Heart left ventricle (tissue), 16 donors: ENCODE measurements around the gene AARSD1. TPM values are rescaled to one million over a fixed set of nuclear protein-coding genes. Genes with fewer than 3 reads are reported as not detected.

Experiments used
- ATAC-seq, 4 donors: fragments of 200-7000 bp; cut with Tn5 transposase; one replicate each; pipeline ENCODE4 v1.9.1; 2020 to 2022; ENCODE audit warnings: moderate library complexity in 4 of 4, mild to moderate bottlenecking in 3 of 4, moderate number of reproducible peaks in 1 of 4
- DNase-seq, 5 donors: peaks; one replicate each; pipeline ENCODE4 v3.0.0-alpha.2; 2020
- H3K27ac ChIP-seq, 12 donors: fragments of 200-600 bp; sonication (generic) in 4 of 12; one replicate each; pipeline versions ENCODE4 v1.5.0 to v1.8.0; 2016 to 2022; ENCODE audit warnings: mild to moderate bottlenecking in 2 of 12
- H3K27me3 ChIP-seq, 9 donors: fragments of 200-600 bp; sonication (generic) in 2 of 9; one replicate each; pipeline versions ENCODE4 v1.5.1 to v1.8.0; 2016 to 2022; ENCODE audit warnings: mild to moderate bottlenecking in 3 of 9
- H3K36me3 ChIP-seq, 9 donors: fragments of 200-600 bp; sonication (generic) in 2 of 9; one replicate each; pipeline versions ENCODE4 v1.5.0 to v1.8.0; 2018 to 2022; ENCODE audit warnings: mild to moderate bottlenecking in 2 of 9
- H3K4me1 ChIP-seq, 12 donors: fragments of 200-600 bp; sonication (generic) in 4 of 12; one replicate each; pipeline versions ENCODE4 v1.5.0 to v1.8.0; 2016 to 2022; ENCODE audit warnings: mild to moderate bottlenecking in 3 of 12
- H3K4me3 ChIP-seq, 12 donors: fragments of 200-600 bp; sonication (generic) in 4 of 12; one replicate each; pipeline versions ENCODE4 v1.5.0 to v1.8.0; 2017 to 2022; ENCODE audit warnings: mild to moderate bottlenecking in 9 of 12, moderate library complexity in 4 of 12
- H3K9me3 ChIP-seq, 12 donors: fragments of 200-600 bp; sonication (generic) in 4 of 12; one replicate each; pipeline versions ENCODE4 v1.5.0 to v1.8.0; 2016 to 2022; ENCODE audit warnings: mild to moderate bottlenecking in 1 of 12
- CTCF ChIP-seq, 12 donors: fragments of 200-600 bp; sonication (generic) in 4 of 12; IDR thresholded peaks; one replicate each; pipeline versions ENCODE4 v1.5.0 to v1.8.0; 2018 to 2022; ENCODE audit warnings: antibody characterized with exemption in 12 of 12, mild to moderate bottlenecking in 5 of 12
- POLR2A ChIP-seq, 2 donors: fragments of 450-650 bp; IDR thresholded peaks; one replicate each; pipeline ENCODE4 v1.6.1; 2017; ENCODE audit warnings: antibody characterized with exemption in 2 of 2, mild to moderate bottlenecking in 2 of 2, moderate library complexity in 2 of 2
- WGBS, 4 donors: extraction: QIAGEN DNeasy Blood & Tissue Kit in 2 of 4; methylation state at CpG; one replicate each; pipeline versions ENCODE4 v1.1.5 to v1.1.7; 2013 to 2018; 5-methylcytosine and 5-hydroxymethylcytosine counted together
- intact Hi-C, 10 donors: fragments of 100-400 bp; cut with DNase I; formaldehyde crosslinking; loops; one replicate each; pipeline versions ENCODE4 v1.11.1 to v1.14.2; 2022
- long read RNA-seq, 3 donors: library from polyadenylated mRNA; unstranded; transcript quantifications; one replicate each; pipeline ENCODE4 v2.0.0, GENCODE V29; 2020 to 2021
- polyA plus RNA-seq, 2 donors: library from polyadenylated mRNA; stranded (reverse); fragments of 200-250 nt; gene quantifications; one replicate each; pipeline ENCODE4 v1.2.3, GENCODE V29; 2013
- total RNA-seq, 9 donors: library from RNA; depleted of rRNA in 2 of 9; stranded (reverse); fragments of >200 nt in 2 of 9; fragmentation: NEBNext Ultra II Directional in 3 of 9; extraction: Animal tissue kit (Norgen Biotek cat#: 25700) in 3 of 9; gene quantifications; one replicate each; pipeline versions ENCODE4 v1.1.0 to v1.2.4, GENCODE V29; 2016 to 2023
- donor health status: ischemic (EF 13 %, LVEDD 7.1; RV severe dilation, severe dysfunction).
- donor health status: healthy with polysubstance abuse.
- donor health status: DM: no; HTN: yes; CAD: no.
- donor health status: DM: no; HTN: no; CAD: no.
- donor health status: ischemic (EF 25% LVEDD 6.9; RV normal size, moderate dysfunction).
- donor health status: ischemic (EF 25% LVEDD 5.7; RV mildly dilated, moderate dysfunction).
- donor health status: healthy.
- donor health status: DM: yes; HTN: yes; CAD: no.
- donor health status: ischemic (EF 35%, LVEDD 5.7; RV mildly dilated, moderate dysfunction).
- donor health status: nonischemic (EF 11% LVEDD 7.7; RV severe dilation, severe dysfunction).
- donor health status: DM: yes; HTN: yes; CAD: no.
- donor health status: PGD.
- donor health status: ischemic (EF 29% LVEDD 5.4; RV normal size, mild dysfunction).
- donor health status: nonischemic (EF 23%, LVEDD 6.1; RV moderate dilation, normal function).

The AARSD1 gene, protein sequence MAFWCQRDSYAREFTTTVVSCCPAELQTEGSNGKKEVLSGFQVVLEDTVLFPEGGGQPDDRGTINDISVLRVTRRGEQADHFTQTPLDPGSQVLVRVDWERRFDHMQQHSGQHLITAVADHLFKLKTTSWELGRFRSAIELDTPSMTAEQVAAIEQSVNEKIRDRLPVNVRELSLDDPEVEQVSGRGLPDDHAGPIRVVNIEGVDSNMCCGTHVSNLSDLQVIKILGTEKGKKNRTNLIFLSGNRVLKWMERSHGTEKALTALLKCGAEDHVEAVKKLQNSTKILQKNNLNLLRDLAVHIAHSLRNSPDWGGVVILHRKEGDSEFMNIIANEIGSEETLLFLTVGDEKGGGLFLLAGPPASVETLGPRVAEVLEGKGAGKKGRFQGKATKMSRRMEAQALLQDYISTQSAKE
- total RNA-seq, result 10 to 100 TPM; 19.5 to 33.3 (median 26.2) TPM
- 10 to 100 TPM; 45.5 to 66.3 TPM for polyA plus RNA-seq
- long read RNA-seq, donor 1, transcript AARSD1-202 (12 exons, 1,322 nt), result major isoform, 15 of 22 reads
- long read RNA-seq, donor 1, partial matches to known transcripts, result 2 of 22 reads
- long read RNA-seq, donor 1, other reads (novel, unspliced or antisense), result 4 of 22 reads
- long read RNA-seq, donor 2, transcript AARSD1-202 (12 exons, 1,322 nt), result major isoform, 51 of 69 reads
- long read RNA-seq, donor 2, partial matches to known transcripts, result 3 of 69 reads
- long read RNA-seq, donor 2, other reads (novel, unspliced or antisense), result 15 of 69 reads
- long read RNA-seq, donor 3, transcript AARSD1-202 (12 exons, 1,322 nt), result major isoform, 9 of 14 reads
- long read RNA-seq, donor 3, partial matches to known transcripts, result 0 of 14 reads
- long read RNA-seq, donor 3, other reads (novel, unspliced or antisense), result 5 of 14 reads

DNA sequence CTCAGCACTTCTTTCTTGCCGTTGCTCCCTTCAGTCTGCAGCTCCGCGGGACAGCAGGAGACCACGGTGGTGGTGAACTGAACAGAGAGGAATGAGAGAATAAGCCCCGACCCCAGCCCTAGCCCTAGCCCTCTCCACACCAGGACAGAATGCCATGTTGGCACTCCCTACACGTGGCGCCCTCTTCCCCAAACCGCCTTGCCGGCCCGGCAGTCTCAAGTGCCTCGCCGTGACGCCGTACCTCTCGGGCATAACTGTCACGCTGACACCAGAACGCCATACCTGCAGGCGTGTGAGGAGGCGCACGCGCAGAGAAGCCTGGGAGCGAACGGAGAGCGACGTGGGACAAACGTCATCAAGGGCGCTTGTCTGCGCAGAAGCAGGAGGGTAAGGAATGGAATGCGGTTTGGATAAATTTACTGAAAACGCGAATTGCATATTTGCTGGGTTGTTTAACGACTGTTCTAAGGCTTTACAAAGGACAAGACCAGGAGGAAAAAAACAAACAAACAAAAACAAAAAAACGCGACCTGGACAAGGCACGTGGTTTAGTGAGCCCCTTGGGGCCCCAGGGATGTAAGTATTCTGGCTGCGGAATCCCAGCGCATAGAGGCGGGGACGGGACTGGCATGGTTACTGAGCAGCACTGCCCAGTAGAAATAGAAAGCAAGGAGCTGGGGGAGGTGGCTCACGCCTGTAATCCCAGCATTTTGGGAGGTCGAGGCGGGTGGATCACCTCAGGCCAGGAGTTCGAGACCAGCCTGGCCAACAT lies at the start of gene AARSD1:
Gene AARSD1, minus strand, starts transcription at position 294 of the 772 bp plus-strand sequence. Its CDS starts 14 bp downstream, at position 280.
- peaks cover 0 to 14% (median 6%) of the 10 kb centered on the region in 12 donors for H3K4me1 ChIP-seq
- peak; percentile 96 to 99 (median 97) for ATAC-seq
- intact Hi-C loops, result loop anchor here in 1 of 10 donors (1.0 kb wide), 2 partner anchors 16 to 34 kb away; partner anchors contain the start of genes PTGES3L, RPL27 and RUNDC1
- peak; percentile 91 to 94 (median 93) for DNase-seq
- peak within 1 kb of the TSS; percentile 40 to 96 (median 77) for H3K4me3 ChIP-seq
- no peaks in the 10 kb centered on the region for H3K27me3 ChIP-seq
- H3K36me3 ChIP-seq, result peaks cover 0 to 36% (median 34%) of the 10 kb centered on the region in 9 donors
- TF ChIP-seq POLR2A (IDR thresholded peaks at IDR 0.05) (peak in 1 of 2 donors; percentile 70), CTCF (IDR thresholded peaks at IDR 0.05) (peak in 1 of 12 donors; percentile 13)
- 0 to 5% (median 1%) methylated on average over 32 to 43 of the region's 43 CpGs for WGBS, 4 donors
- H3K9me3 ChIP-seq, result no peaks in the 10 kb centered on the region
- peak within 1 kb of the TSS in 11 of 12 donors; percentile 72 to 92 (median 87) for H3K27ac ChIP-seq

DNA sequence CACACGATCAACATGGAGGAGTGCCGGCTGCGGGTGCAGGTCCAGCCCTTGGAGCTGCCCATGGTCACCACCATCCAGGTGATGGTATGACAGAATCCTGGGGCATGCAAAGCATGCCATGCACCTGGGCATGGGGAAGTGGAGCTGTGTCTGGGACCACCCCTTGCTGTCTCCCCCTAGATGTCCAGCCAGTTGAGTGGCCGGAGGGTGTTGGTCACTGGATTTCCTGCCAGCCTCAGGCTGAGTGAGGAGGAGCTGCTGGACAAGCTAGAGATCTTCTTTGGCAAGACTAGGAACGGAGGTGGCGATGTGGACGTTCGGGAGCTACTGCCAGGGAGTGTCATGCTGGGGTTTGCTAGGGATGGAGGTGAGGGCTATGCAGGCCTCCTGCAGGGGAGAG lies 49.0 kb upstream of the AARSD1 start:
- Histone ChIP-seq H3K4me3 (no peak overlapping the region), H3K27me3 (no peaks in the 10 kb centered on the region), H3K36me3 (peaks cover 0 to 70% (median 43%) of the 10 kb centered on the region in 9 donors), H3K4me1 (peaks cover 8 to 81% (median 72%) of the 10 kb centered on the region in 12 donors), H3K27ac (peak overlapping the region in 6 of 12 donors; percentile 21 to 82 (median 52)), H3K9me3 (no peaks in the 10 kb centered on the region)
- TF ChIP-seq POLR2A (IDR thresholded peaks at IDR 0.05), result no peak
- no peak for TF ChIP-seq CTCF (IDR thresholded peaks at IDR 0.05)
- 75 to 83% (median 79%) methylated on average over 8 of the region's 8 CpGs for WGBS, 4 donors
- ATAC-seq (no peak), DNase-seq (no peak)
- intact Hi-C loops, result loop anchor here in 1 of 10 donors (10.0 kb wide), 1 partner anchor 142 kb away; no protein-coding TSS in a partner anchor

DNA sequence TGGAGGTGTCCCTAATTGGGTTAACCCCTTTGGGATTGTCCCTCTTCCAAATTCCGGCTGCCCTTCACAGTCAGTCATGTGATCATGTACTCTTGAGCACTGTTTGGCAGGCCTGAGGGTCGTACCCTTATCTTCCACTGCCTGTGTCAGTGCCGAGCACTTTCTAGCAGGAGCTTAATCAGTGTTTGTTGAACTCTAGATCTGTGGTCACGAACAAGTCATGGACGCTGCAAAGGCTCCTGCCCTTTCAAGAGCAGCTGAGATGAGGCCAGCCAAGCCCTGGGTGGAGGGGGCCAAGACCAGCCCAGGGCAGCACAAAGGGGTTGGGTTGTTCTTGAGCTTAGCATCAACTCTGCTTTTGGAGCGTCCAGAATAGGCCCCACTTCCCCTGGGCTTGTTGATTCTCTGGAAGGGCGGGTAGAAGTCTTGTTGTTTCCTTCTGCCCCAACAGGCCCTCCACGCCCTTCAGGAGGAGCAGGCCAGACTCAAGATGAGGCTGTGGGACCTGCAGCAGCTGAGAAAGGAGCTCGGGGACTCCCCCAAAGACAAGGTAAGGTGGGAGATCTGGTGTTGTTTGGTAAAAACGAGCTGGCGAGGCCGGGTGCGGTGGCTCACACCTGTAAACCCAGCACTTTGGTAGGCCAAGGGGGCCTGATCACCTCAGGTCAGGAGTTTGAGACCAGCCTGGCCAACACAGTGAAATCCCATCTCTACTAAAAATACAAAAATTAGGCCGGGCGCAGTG lies 47.6 kb upstream of the AARSD1 start:
- Histone ChIP-seq H3K4me1 (peaks cover 8 to 89% (median 72%) of the 10 kb centered on the region in 12 donors), H3K4me3 (no peak overlapping the region), H3K36me3 (peaks cover 0 to 61% (median 32%) of the 10 kb centered on the region in 9 donors), H3K27me3 (no peaks in the 10 kb centered on the region), H3K9me3 (no peaks in the 10 kb centered on the region), H3K27ac (peak overlapping the region in 9 of 12 donors; percentile 1 to 82 (median 36))
- ATAC-seq (peak in 2 of 4 donors; percentile 10 to 46), DNase-seq (no peak)
- intact Hi-C loops, result loop anchor here in 1 of 10 donors (10.0 kb wide), 1 partner anchor 143 kb away; no protein-coding TSS in a partner anchor
- WGBS, 4 donors, result 67 to 73% (median 70%) methylated on average over 11 to 15 of the region's 15 CpGs
- TF ChIP-seq CTCF (IDR thresholded peaks at IDR 0.05) (no peak), POLR2A (IDR thresholded peaks at IDR 0.05) (no peak)
